HL-60 (cell line): Measurements from ENCODE around the gene FAM78B.

ENCODE experiments used
- CTCF ChIP-seq: IDR thresholded peaks from one replicate; pipeline ENCODE4 v1.5.1; 2011; ENCODE audit warnings: low read length, control low read depth, inconsistent platforms; ENCODE audit not compliant: insufficient read depth
- GABPA ChIP-seq: IDR thresholded peaks from 2 replicates; pipeline ENCODE4 v1.6.1; 2012; ENCODE audit warnings: low read depth
- POLR2AphosphoS5 ChIP-seq: IDR thresholded peaks from 2 replicates; pipeline ENCODE4 v1.6.1; 2012; ENCODE audit warnings: low read depth
- SPI1 ChIP-seq: IDR thresholded peaks from 2 replicates; pipeline ENCODE4 v1.6.1; 2012; ENCODE audit warnings: low read depth, mild to moderate bottlenecking, borderline replicate concordance

- TF ChIP-seq CTCF (no peak), POLR2AphosphoS5 (no peak), SPI1 (no peak), GABPA (no peak)
These were observed 77.0 kb downstream of the FAM78B start for GRCh38 chr1:166089804-166090203.
